ENCODE data around the gene EIF4G3. TPM values are rescaled to one million over a fixed set of nuclear protein-coding genes. Genes with fewer than 3 reads are reported as not detected.

The EIF4G3 gene
- total and polyA plus RNA-seq, 2 of the 8 experiments (the other 6 are each of a cell fraction or from before 2014, with no cell fraction given) = 47.5 to 66.6 TPM

DNA sequence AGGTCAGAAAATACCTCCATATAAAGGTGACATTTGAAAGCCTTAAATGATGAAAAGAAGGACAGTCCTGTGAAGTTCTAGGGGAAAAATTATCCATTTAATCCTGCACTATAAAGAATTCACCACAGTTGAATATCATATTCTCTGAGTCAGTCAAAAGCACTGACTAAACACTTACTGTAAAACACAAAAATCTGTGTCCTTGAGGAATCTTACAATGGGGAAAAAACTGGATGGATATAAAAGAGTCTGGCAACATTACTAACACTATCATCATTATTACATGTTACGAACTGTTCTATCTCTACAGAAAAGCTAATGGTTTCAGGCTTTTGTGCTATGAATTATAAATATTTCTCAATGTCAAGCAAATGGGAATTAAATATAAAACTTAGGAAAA is 347.2 kb downstream of the EIF4G3 start:
- Histone ChIP-seq H3K79me2 (ENCODE audit: control insufficient read depth in 1 of 2, insufficient read depth in 2 of 2, low read length in 2 of 2) (no peaks in the 10 kb centered on the region), H3K9me3 (ENCODE audit: insufficient read depth in 2 of 2, low read depth in 1 of 2, low read length in 1 of 2) (no peaks in the 10 kb centered on the region), H3K27me3 (replicated peaks in 1 of 4; ENCODE audit: control insufficient read depth in 3 of 4, extremely low read depth in 1 of 4, insufficient read depth in 3 of 4, low read length in 3 of 4) (no peaks in the 10 kb centered on the region), H3K56ac (replicated peaks; ENCODE audit: insufficient read length, low read depth, low read length) (no peak overlapping the region), H4K91ac (replicated peaks; ENCODE audit: insufficient read length, low read length) (no peak overlapping the region), H2AFZ (ENCODE audit: low read length) (no peak overlapping the region), H2BK120ac (replicated peaks; ENCODE audit: low read depth, low read length) (no peak overlapping the region), H3K23me2 (ENCODE audit: low read depth, low read length) (no peaks in the 10 kb centered on the region), H4K5ac (ENCODE audit: insufficient read length, low read depth, low read length) (no peak overlapping the region), H2BK20ac (ENCODE audit: low read length) (no peak overlapping the region), H3K4ac (replicated peaks; ENCODE audit: insufficient read length, low read depth, low read length) (no peak overlapping the region), H4K8ac (ENCODE audit: extremely low read depth, insufficient read depth, low read length) (no peak overlapping the region), H3K14ac (ENCODE audit: insufficient read length) (no peak overlapping the region), H3K9ac (replicated peaks in 1 of 4; ENCODE audit: extremely low read depth in 1 of 4, low read depth in 3 of 4, low read length in 3 of 4) (no peak overlapping the region), H2BK12ac (ENCODE audit: low read depth, low read length) (no peak overlapping the region), H3K18ac (ENCODE audit: extremely low read depth, low read length) (no peak overlapping the region), H3K4me1 (replicated peaks in 1 of 4; ENCODE audit: control insufficient read depth in 3 of 4, insufficient read depth in 4 of 4, low read length in 3 of 4) (no peaks in the 10 kb centered on the region), H4K20me1 (replicated peaks in 1 of 2; ENCODE audit: control insufficient read depth in 1 of 2, insufficient read depth in 2 of 2, low read length in 2 of 2) (no peaks in the 10 kb centered on the region), H3K27ac (ENCODE audit: low read depth, low read length) (no peak overlapping the region), H3K79me1 (ENCODE audit: low read depth, low read length) (no peaks in the 10 kb centered on the region), H2BK5ac (ENCODE audit: low read depth, low read length) (no peak overlapping the region), H2BK15ac (ENCODE audit: low read length) (no peak overlapping the region), H3K4me2 (ENCODE audit: insufficient read depth in 1 of 2, low read depth in 2 of 2, low read length in 2 of 2) (no peak overlapping the region), H3K4me3 (ENCODE audit: extremely low read depth in 1 of 4, insufficient read depth in 2 of 4, low read depth in 3 of 4, low read length in 4 of 4) (no peak overlapping the region), H2AK5ac (ENCODE audit: low read depth, low read length) (no peak overlapping the region), H3K36me3 (ENCODE audit: control insufficient read depth in 2 of 4, insufficient read depth in 4 of 4, low read length in 3 of 4) (peaks cover 0 to 20% (median 6%) of the 10 kb centered on the region in 4 experiments; a peak in 5 of 8 replicates), H3K23ac (ENCODE audit: insufficient read length) (no peak overlapping the region)
- 74% methylated on average over 1 of the region's 1 CpG; no CpG with 5 or more reads in 1 of the 2 experiments for WGBS, 2 experiments (ENCODE audit: extremely low coverage in 1 of 2, insufficient coverage in 1 of 2, insufficient read length in 1 of 2, insufficient replicate concordance in 2 of 2, low coverage in 1 of 2, low lambda C conversion rate in 2 of 2, missing lambda C conversion rate in 1 of 2)
- DNase-seq (ENCODE audit: low read depth in 1 of 2, low spot score in 2 of 2) = no peak
- CTCF ChIA-PET (ENCODE audit: partially characterized antibody) = interaction anchor here (1.1 kb wide), 1 partner anchor 157 kb away, joined by 3 read pairs; no protein-coding TSS in a partner anchor
- TF ChIP-seq POLR2A (IDR thresholded peaks at IDR 0.05; ENCODE audit: control extremely low read depth in 1 of 2, low read depth in 2 of 2, low read length in 2 of 2) (no peak), POLR2AphosphoS5 (IDR thresholded peaks at IDR 0.05; ENCODE audit: low read depth, low read length) (no peak), KDM4A (IDR thresholded peaks at IDR 0.05; ENCODE audit: low read depth, low read length, severe bottlenecking) (no peak)
- TF ChIP-seq, protein P1, sequence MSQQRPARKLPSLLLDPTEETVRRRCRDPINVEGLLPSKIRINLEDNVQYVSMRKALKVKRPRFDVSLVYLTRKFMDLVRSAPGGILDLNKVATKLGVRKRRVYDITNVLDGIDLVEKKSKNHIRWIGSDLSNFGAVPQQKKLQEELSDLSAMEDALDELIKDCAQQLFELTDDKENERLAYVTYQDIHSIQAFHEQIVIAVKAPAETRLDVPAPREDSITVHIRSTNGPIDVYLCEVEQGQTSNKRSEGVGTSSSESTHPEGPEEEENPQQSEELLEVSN (IDR thresholded peaks at IDR 0.05) = no peak
- FAIRE-seq = no peak
- POLR2A ChIA-PET (ENCODE audit: partially characterized antibody) = interaction anchor here (1.5 kb wide), 1 partner anchor 43 kb away, joined by 4 read pairs; the partner anchor contains the start of gene HP1BP3
